IMR-90 (cell line): Measurements from ENCODE around the gene PFKFB1. TPM values are rescaled to one million over a fixed set of nuclear protein-coding genes. Genes with fewer than 3 reads are reported as not detected.

ENCODE experiments used
- ATAC-seq: fragments of 200-7000 bp; cut with Tn5 transposase; 2 replicates; pipeline ENCODE4 v1.9.1; 2020; ENCODE audit warnings: low read depth, mild to moderate bottlenecking, moderate library complexity
- BruUV-seq: library from RNA; stranded (reverse); fragments of 400-500 nt; replicated peaks from 2 replicates; lab custom pipeline; 2021; lab: Mats Ljungman, UMichigan
- CTCF ChIA-PET: fragments of 300-600 bp; formaldehyde crosslinking; extraction: SDS; loops from one replicate; lab custom pipeline; 2021; ENCODE audit warnings: antibody characterized with exemption; lab: Yijun Ruan, JAX
- POLR2A ChIA-PET: fragments of 300-600 bp; sonication (Branson Sonifier 250); formaldehyde crosslinking; loops from one replicate; lab custom pipeline; 2022; ENCODE audit warnings: antibody characterized with exemption; ENCODE audit not compliant: unreplicated experiment; lab: Charles Lee
- DNase-seq: peaks from one replicate; pipeline ENCODE4 v3.0.0; 2013
- H2AFZ ChIP-seq: replicated peaks from 2 replicates; pipeline ENCODE3; 2013; ENCODE audit warnings: low read length, mild to moderate bottlenecking; ENCODE audit not compliant: poor library complexity
- H2AK5ac ChIP-seq: 2 replicates; pipeline ENCODE4 v1.6.1; 2013; ENCODE audit warnings: low read depth, low read length, inconsistent platforms
- H2AK9ac ChIP-seq: replicated peaks from 2 replicates; pipeline ENCODE3; 2013; ENCODE audit warnings: mild to moderate bottlenecking, low read depth, low read length, moderate library complexity; ENCODE audit not compliant: poor library complexity
- H2BK120ac ChIP-seq: 2 replicates; pipeline ENCODE4 v1.6.1; 2013; ENCODE audit warnings: low read depth, low read length, inconsistent platforms
- H2BK15ac ChIP-seq: 3 replicates; pipeline ENCODE4 v1.6.1; 2013; ENCODE audit warnings: low read depth, low read length, inconsistent platforms
- H2BK20ac ChIP-seq: 2 replicates; pipeline ENCODE4 v1.6.1; 2013; ENCODE audit warnings: low read depth, mild to moderate bottlenecking, inconsistent platforms, low read length, moderate library complexity
- H2BK5ac ChIP-seq: 2 replicates; pipeline ENCODE4 v1.6.1; 2013; ENCODE audit warnings: mild to moderate bottlenecking, low read depth, low read length, inconsistent platforms; ENCODE audit not compliant: poor library complexity, severe bottlenecking
- H3K14ac ChIP-seq: replicated peaks from 2 replicates; pipeline ENCODE4 v1.6.1; 2013; ENCODE audit warnings: low read depth, low read length, inconsistent platforms
- H3K18ac ChIP-seq: 2 replicates; pipeline ENCODE4 v1.6.1; 2013; ENCODE audit warnings: low read depth, low read length, control low read depth
- H3K23ac ChIP-seq: 2 replicates; pipeline ENCODE4 v1.6.1; 2013; ENCODE audit warnings: low read depth, low read length, inconsistent platforms
- H3K27ac ChIP-seq: 2 replicates; pipeline ENCODE4 v1.5.1; 2013; ENCODE audit warnings: mild to moderate bottlenecking, control low read depth, low read length; ENCODE audit not compliant: insufficient read depth
- H3K27me3 ChIP-seq: 2 replicates; pipeline ENCODE4 v1.6.1; 2013; ENCODE audit warnings: low read length; ENCODE audit not compliant: control insufficient read depth, insufficient read depth
- H3K36me3 ChIP-seq: 2 replicates; pipeline ENCODE4 v1.6.1; 2013; ENCODE audit warnings: low read length, mixed read lengths; ENCODE audit not compliant: control insufficient read depth, insufficient read depth
- H3K4ac ChIP-seq: 2 replicates; pipeline ENCODE4 v1.6.1; 2013; ENCODE audit warnings: low read depth, low read length, inconsistent platforms
- H3K4me1 ChIP-seq: 2 replicates; pipeline ENCODE4 v1.6.1; 2013; ENCODE audit warnings: low read length, mixed read lengths; ENCODE audit not compliant: control insufficient read depth, insufficient read depth
- H3K4me2 ChIP-seq: 2 replicates; pipeline ENCODE4 v1.6.1; 2013; ENCODE audit warnings: low read depth, mild to moderate bottlenecking, control low read depth, low read length, moderate library complexity
- H3K4me3 ChIP-seq: 2 replicates; pipeline ENCODE4 v1.5.1; 2013; ENCODE audit warnings: low read depth, mild to moderate bottlenecking, control low read depth, low read length, moderate library complexity; ENCODE audit not compliant: insufficient read depth
- H3K56ac ChIP-seq: 2 replicates; pipeline ENCODE4 v1.6.1; 2013; ENCODE audit warnings: low read length, inconsistent platforms; ENCODE audit not compliant: insufficient read depth; ENCODE audit errors: extremely low read depth
- H3K79me1 ChIP-seq, 2 experiments: 2 replicates each; pipeline ENCODE4 v1.6.1; 2013; ENCODE audit warnings: low read length in 2 of 2, inconsistent platforms in 1 of 2, low read depth in 1 of 2
- H3K9ac ChIP-seq: 2 replicates; pipeline ENCODE4 v1.6.1; 2013; ENCODE audit warnings: low read depth, low read length, control low read depth
- H3K9me1 ChIP-seq: 2 replicates; pipeline ENCODE4 v1.6.1; 2013; ENCODE audit warnings: low read length, inconsistent platforms; ENCODE audit not compliant: insufficient read depth
- H3K9me3 ChIP-seq: 2 replicates; pipeline ENCODE4 v1.6.1; 2013; ENCODE audit warnings: low read length; ENCODE audit not compliant: control insufficient read depth, insufficient read depth
- H4K20me1 ChIP-seq: 2 replicates; pipeline ENCODE4 v1.6.1; 2013; ENCODE audit warnings: low read length, inconsistent platforms; ENCODE audit not compliant: insufficient read depth
- H4K5ac ChIP-seq: 2 replicates; pipeline ENCODE4 v1.6.1; 2013; ENCODE audit warnings: mild to moderate bottlenecking, low read depth, low read length, control low read depth
- H4K8ac ChIP-seq, 2 experiments: 2 replicates each; pipeline ENCODE4 v1.6.1; 2013; ENCODE audit warnings: low read depth in 2 of 2, low read length in 2 of 2, control low read depth in 1 of 2, inconsistent platforms in 1 of 2
- H4K91ac ChIP-seq: 2 replicates; pipeline ENCODE4 v1.6.1; 2013; ENCODE audit warnings: low read depth, low read length, inconsistent platforms; ENCODE audit not compliant: insufficient read depth
- CEBPB ChIP-seq: IDR thresholded peaks from 2 replicates; pipeline ENCODE4 v1.6.1; 2012; ENCODE audit warnings: low read depth, low read length, improper control_type of control experiment
- RAD21 ChIP-seq: IDR thresholded peaks from 2 replicates; pipeline ENCODE4 v1.6.1; 2012; ENCODE audit warnings: low read length, improper control_type of control experiment
- WGBS, 2 experiments: methylation state at CpG; one replicate each; pipeline versions ENCODE4 v1.1.5 to v1.1.7; 2013; ENCODE audit warnings: missing lambda C conversion rate in 2 of 2; ENCODE audit not compliant: insufficient read length in 1 of 2; ENCODE audit errors: extremely low coverage in 2 of 2; 5-methylcytosine and 5-hydroxymethylcytosine counted together
- dilution Hi-C: fragments of 300-500 bp; cut with HindIII; formaldehyde crosslinking; loops from one replicate; pipeline ENCODE4 v1.14.3; 2018; ENCODE audit warnings: low sequenced_read_pairs; ENCODE audit not compliant: unreplicated experiment
- in situ Hi-C: fragments of 300-500 bp; cut with MboI; formaldehyde crosslinking; loops from 3 replicates; pipeline ENCODE4 v1.14.3; 2019; ENCODE audit warnings: low sequenced_read_pairs, inconsistent platforms, mixed read lengths
- intact Hi-C: fragments of 100-400 bp; cut with micrococcal nuclease; formaldehyde crosslinking; loops from 2 replicates; pipeline ENCODE4 v1.10.0; 2022
- polyA plus RNA-seq, 3 experiments: library from polyadenylated mRNA; depleted of rRNA; stranded (reverse); fragments of >200 nt; gene quantifications; 2 replicates each; pipeline ENCODE4 v1.2.3, GENCODE V29; 2012; ENCODE audit warnings: low replicate concordance in 1 of 3
- total RNA-seq: library from RNA; depleted of rRNA; stranded (reverse); fragments of >200 nt; gene quantifications from 2 replicates; pipeline ENCODE4 v1.2.3, GENCODE V29; 2012

The PFKFB1 gene
- total and polyA plus RNA-seq, 2 of the 4 experiments (the other 2 are of a cell fraction), result under 0.01 to 0.15 TPM

GRCh38 chrX:54980334-54980733, 13.7 kb downstream of the PFKFB1 start:
- no peak overlapping the region for H2AFZ ChIP-seq
- CTCF ChIA-PET, result no interaction called here
- H3K27ac ChIP-seq, result no peak overlapping the region
- H3K14ac ChIP-seq, result no peak overlapping the region
- H3K4me2 ChIP-seq, result no peak overlapping the region
- no peak overlapping the region for H3K4ac ChIP-seq
- 86% methylated on average over 2 of the region's 6 CpGs; no CpG with 5 or more reads in 1 of the 2 experiments for WGBS, 2 experiments
- no peak overlapping the region for H3K18ac ChIP-seq
- H2BK20ac ChIP-seq, result no peak overlapping the region
- no peak for TF ChIP-seq RAD21
- TF ChIP-seq CEBPB, result 0 out of 2 replicates have a peak, but pooled peaks have one; percentile 1
- no TSS peak for BruUV-seq
- in situ Hi-C loops (no loop called here), dilution Hi-C loops (no loop called here), intact Hi-C loops (loop anchor here (10.0 kb wide), 1 partner anchor 86 kb away; no protein-coding TSS in a partner anchor)
- H2AK9ac ChIP-seq, result no peak overlapping the region
- POLR2A ChIA-PET, result no interaction called here
- no peak for DNase-seq
- H4K5ac ChIP-seq, result no peak overlapping the region
- H2BK5ac ChIP-seq, result no peak overlapping the region
- no peaks in the 10 kb centered on the region for H4K20me1 ChIP-seq
- no peaks in the 10 kb centered on the region for H3K36me3 ChIP-seq
- no peak for ATAC-seq
- no peak overlapping the region for H4K8ac ChIP-seq
- H3K56ac ChIP-seq, result no peak overlapping the region
- no peaks in the 10 kb centered on the region for H3K4me1 ChIP-seq
- no peak overlapping the region for H3K4me3 ChIP-seq
- no peaks in the 10 kb centered on the region for H3K9me3 ChIP-seq
- H3K9me1 ChIP-seq, result no peaks in the 10 kb centered on the region
- no peak overlapping the region for H2AK5ac ChIP-seq
- no peak overlapping the region for H2BK15ac ChIP-seq
- no peak overlapping the region for H4K91ac ChIP-seq
- no peaks in the 10 kb centered on the region for H3K79me1 ChIP-seq
- H3K27me3 ChIP-seq, result peaks cover 2% of the 10 kb centered on the region
- no peak overlapping the region for H3K23ac ChIP-seq
- no peak overlapping the region for H3K9ac ChIP-seq
- no peak overlapping the region for H2BK120ac ChIP-seq
